ENCODE measurements around the gene ARPC5. TPM values are rescaled to one million over a fixed set of nuclear protein-coding genes. Genes with fewer than 3 reads are reported as not detected.
"Not testable (repeated sequence)": the region's sequence is repeated elsewhere in the genome, so short reads cannot be mapped to it uniquely, and the experiment has no call there.

ARPC5 gene
- total RNA-seq, 1 donor: 288 TPM

DNA sequence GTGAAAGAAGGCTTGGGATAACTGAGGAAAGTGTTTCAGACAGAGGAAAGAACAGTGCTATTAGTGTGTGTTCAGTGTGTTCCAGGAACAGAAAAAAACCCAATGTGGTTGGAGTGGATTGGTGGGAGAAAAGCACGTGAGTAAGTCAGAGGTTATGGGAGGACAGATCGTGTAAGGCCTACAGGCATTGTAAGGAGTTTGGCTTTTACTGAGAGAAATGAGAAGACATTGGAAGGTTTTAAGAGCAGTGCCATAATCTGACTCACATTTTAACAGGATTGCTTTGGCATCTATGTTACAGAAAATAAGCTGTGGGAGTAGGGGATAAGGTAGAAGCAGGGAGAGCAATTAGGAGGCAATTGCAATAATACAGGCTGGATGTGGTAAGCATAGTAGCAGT lies 4.8 kb downstream of the ARPC5 start:
- no peak for DNase-seq (ENCODE audit: low read depth)
- no peak for TF ChIP-seq CTCF (IDR thresholded peaks at IDR 0.05; ENCODE audit: insufficient read depth, low read depth, low read length)
- H3K4me3 ChIP-seq (ENCODE audit: low read depth, low read length): no peak overlapping the region

DNA sequence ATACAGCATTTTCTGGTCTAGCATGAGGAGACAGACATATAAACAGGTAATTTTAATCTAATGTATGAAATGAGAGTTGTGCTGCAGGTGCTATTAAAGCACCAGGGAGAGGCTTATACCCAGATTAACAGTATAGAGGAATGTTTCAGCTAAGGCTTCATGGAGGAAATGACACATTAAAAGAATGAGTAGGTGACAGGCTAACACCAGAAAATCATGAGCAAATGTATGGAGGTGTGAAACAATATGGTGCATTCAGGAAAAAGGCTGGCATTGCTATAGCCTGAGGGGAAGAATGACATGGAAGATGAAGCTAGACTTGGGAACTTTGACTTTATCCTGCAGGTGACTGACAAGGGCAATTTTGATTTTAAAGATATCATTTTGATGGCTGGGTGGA lies 7.0 kb downstream of the ARPC5 start:
- no peak for DNase-seq (ENCODE audit: low read depth)
- no peak overlapping the region for H3K4me3 ChIP-seq (ENCODE audit: low read depth, low read length)
- TF ChIP-seq CTCF (IDR thresholded peaks at IDR 0.05; ENCODE audit: insufficient read depth, low read depth, low read length): no peak

DNA sequence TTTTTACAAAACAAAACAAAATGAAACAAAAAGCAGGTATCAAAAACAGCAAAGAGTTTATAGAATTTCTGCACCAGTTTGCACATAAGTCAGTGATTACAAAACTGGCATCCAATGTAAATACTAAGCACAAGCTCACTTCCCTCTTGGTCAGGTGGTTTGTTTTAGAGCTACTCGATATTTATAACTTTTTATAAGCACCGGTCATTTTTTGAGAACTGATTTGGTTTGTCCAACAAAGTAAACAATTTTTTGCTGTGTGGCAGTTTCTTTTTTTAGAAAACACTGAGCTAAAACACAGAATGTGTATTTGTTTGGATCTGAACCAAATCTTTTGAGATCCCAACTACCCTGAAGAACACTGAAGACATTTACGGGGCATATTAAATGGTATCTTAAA lies 9.3 kb downstream of the ARPC5 start:
- DNase-seq (ENCODE audit: low read depth); H3K4me3 ChIP-seq (ENCODE audit: low read depth, low read length): not testable (repeated sequence)

GRCh38 chr1:183622884-183623785 lies 12.4 kb downstream of the ARPC5 start:
- no peak overlapping the region for H3K4me3 ChIP-seq (ENCODE audit: low read depth, low read length)
- TF ChIP-seq CTCF (IDR thresholded peaks at IDR 0.05; ENCODE audit: insufficient read depth, low read depth, low read length): peak; percentile 70
- DNase-seq (ENCODE audit: low read depth): peak; percentile 64

DNA sequence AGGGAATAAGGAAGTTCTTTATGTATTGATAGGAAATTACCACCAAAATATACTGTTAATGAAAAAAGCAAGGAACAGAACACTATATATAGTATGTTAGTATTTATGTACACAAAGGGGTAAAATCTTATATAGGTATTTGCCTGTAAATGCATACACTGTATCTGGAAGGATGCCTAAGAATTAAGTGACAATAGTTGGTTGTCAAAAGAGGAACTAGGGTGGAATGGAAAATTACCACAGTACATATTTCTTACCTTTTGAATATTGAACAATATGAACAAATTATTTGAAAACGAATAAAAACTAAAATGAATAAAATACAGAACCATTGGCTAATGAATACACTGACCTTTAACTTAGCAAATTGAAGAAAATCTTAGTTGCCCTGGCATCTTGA lies 13.6 kb downstream of the ARPC5 start:
- no peak for DNase-seq (ENCODE audit: low read depth)
- no peak for TF ChIP-seq CTCF (IDR thresholded peaks at IDR 0.05; ENCODE audit: insufficient read depth, low read depth, low read length)
- no peak overlapping the region for H3K4me3 ChIP-seq (ENCODE audit: low read depth, low read length)

GRCh38 chr1:183620311-183620710 lies 15.3 kb downstream of the ARPC5 start:
- DNase-seq (ENCODE audit: low read depth): no peak
- no peak for TF ChIP-seq CTCF (IDR thresholded peaks at IDR 0.05; ENCODE audit: insufficient read depth, low read depth, low read length)
- no peak overlapping the region for H3K4me3 ChIP-seq (ENCODE audit: low read depth, low read length)

DNA sequence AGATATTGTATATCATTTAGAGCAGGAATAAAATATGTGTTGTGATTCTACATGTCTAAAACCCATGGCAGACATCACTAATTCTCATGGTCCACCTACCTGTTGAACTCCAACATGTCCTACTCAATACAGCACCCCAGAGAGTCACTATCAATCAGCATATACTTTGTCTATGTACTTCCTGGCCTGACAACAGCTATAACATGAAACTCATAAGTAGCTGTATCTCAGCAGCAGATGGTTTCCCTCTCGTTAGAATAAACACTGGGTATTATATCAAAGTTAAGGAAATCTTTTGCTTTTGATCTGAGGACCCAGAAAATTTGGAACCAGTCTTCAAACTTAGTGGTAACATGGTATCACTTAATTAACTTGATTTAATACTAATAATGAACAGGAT lies 15.8 kb downstream of the ARPC5 start:
- TF ChIP-seq CTCF (IDR thresholded peaks at IDR 0.05; ENCODE audit: insufficient read depth, low read depth, low read length): no peak
- no peak for DNase-seq (ENCODE audit: low read depth)
- H3K4me3 ChIP-seq (ENCODE audit: low read depth, low read length): no peak overlapping the region

DNA sequence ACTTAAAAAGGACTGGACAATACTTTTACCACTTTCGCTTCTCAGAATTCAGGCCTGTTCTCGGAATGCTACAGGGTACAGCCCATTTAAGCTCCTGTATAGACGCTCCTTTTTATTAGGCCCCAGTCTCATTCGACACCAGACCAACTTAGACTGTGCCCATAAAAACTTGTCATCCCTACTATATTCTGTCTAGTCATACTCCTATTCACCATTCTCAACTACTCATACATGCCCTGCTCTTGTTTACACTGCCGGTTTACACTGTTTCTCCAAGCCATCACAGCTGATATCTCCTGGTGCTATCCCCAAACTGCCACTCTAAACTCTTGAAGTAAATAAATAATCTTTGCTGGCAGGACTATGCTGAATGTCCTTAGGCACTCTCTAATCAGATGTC lies 17.4 kb downstream of the ARPC5 start:
- DNase-seq (ENCODE audit: low read depth); H3K4me3 ChIP-seq (ENCODE audit: low read depth, low read length): not testable (repeated sequence)

DNA sequence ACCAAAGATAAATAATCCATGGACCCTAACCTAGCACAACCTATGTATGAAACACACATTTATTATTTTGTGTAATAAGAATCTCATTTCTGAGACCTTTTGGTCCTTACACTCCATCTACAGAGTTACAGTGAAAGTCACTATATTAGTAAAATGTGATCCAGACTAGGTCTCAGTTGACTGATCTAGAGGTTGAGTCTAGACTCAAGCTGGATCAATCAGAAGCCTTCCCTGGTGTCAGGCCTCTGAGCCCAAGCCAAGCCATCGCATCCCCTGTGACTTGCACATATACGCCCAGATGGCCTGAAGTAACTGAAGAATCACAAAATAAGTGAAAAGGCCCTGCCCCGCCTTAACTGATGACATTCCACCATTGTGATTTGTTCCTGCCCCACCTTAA lies 22.6 kb downstream of the ARPC5 start:
- H3K4me3 ChIP-seq (ENCODE audit: low read depth, low read length): not testable (repeated sequence)

More for the DNA sequence above, 22.6 kb downstream of the ARPC5 start:
- DNase-seq (ENCODE audit: low read depth): not testable (repeated sequence)
